Endodermal cell (in vitro differentiated cells): ENCODE measurements around the gene RXFP4. TPM values are rescaled to one million over a fixed set of nuclear protein-coding genes. Genes with fewer than 3 reads are reported as not detected.
"Not testable (repeated sequence)": the region's sequence is repeated elsewhere in the genome, so short reads cannot be mapped to it uniquely, and the experiment has no call there.

Source experiments
- DNase-seq: peaks from one replicate; pipeline ENCODE4 v3.0.0-alpha.2; 2017
- H3K27ac ChIP-seq: 2 replicates; pipeline ENCODE4 v1.5.1; 2013; ENCODE audit warnings: mild to moderate bottlenecking, low read depth, low read length, moderate library complexity
- H3K27me3 ChIP-seq: 2 replicates; pipeline ENCODE4 v1.6.1; 2013; ENCODE audit warnings: mild to moderate bottlenecking, low read length, moderate library complexity; ENCODE audit not compliant: insufficient read depth, control insufficient read depth, poor library complexity, severe bottlenecking
- H3K36me3 ChIP-seq: 2 replicates; pipeline ENCODE4 v1.7.0; 2013; ENCODE audit warnings: mild to moderate bottlenecking, low read length, moderate library complexity; ENCODE audit not compliant: control insufficient read depth, insufficient read depth
- H3K4me1 ChIP-seq: one replicate; pipeline ENCODE4 v1.7.0; 2013; ENCODE audit warnings: low read length; ENCODE audit not compliant: control insufficient read depth, insufficient read depth
- H3K4me3 ChIP-seq: 2 replicates; pipeline ENCODE4 v1.5.1; 2013; ENCODE audit warnings: mild to moderate bottlenecking, low read length, moderate library complexity
- H3K9ac ChIP-seq: 2 replicates; pipeline ENCODE4 v1.6.1; 2013; ENCODE audit warnings: mild to moderate bottlenecking, low read length, moderate library complexity; ENCODE audit not compliant: poor library complexity, severe bottlenecking; ENCODE audit errors: extremely low read depth
- H3K9me3 ChIP-seq: 2 replicates; pipeline ENCODE4 v1.6.1; 2013; ENCODE audit warnings: mild to moderate bottlenecking, low read length, moderate library complexity; ENCODE audit not compliant: control insufficient read depth
- H3K27ac Mint-ChIP-seq: 2 replicates; pipeline ENCODE4 v1.8.0; 2020; ENCODE audit warnings: mixed read lengths
- H3K27me3 Mint-ChIP-seq: 2 replicates; pipeline ENCODE4 v1.8.0; 2021; ENCODE audit warnings: mild to moderate bottlenecking, mixed read lengths; ENCODE audit not compliant: insufficient read depth
- H3K36me3 Mint-ChIP-seq: 2 replicates; pipeline ENCODE4 v1.8.0; 2020; ENCODE audit warnings: low read depth, mixed read lengths
- H3K4me1 Mint-ChIP-seq: 2 replicates; pipeline ENCODE4 v1.8.0; 2020; ENCODE audit warnings: mixed read lengths
- H3K4me3 Mint-ChIP-seq: 2 replicates; pipeline ENCODE4 v1.8.0; 2020; ENCODE audit warnings: mild to moderate bottlenecking, moderate library complexity, mixed read lengths
- H3K9me3 Mint-ChIP-seq: 2 replicates; pipeline ENCODE4 v1.8.0; 2020; ENCODE audit warnings: mild to moderate bottlenecking, mixed read lengths
- WGBS, 2 experiments: methylation state at CpG; one replicate each; pipeline versions ENCODE4 v1.1.5 to v1.1.7; 2013; ENCODE audit warnings: missing lambda C conversion rate in 2 of 2, mixed read lengths in 1 of 2; ENCODE audit not compliant: insufficient coverage in 1 of 2, insufficient read length in 1 of 2; 5-methylcytosine and 5-hydroxymethylcytosine counted together
- total RNA-seq, 2 donors: library from RNA; stranded (reverse); fragmentation: NEBNext Ultra II Directional in 1 of 2; extraction: Animal tissue kit (Norgen Biotek cat#: 25700) in 1 of 2; gene quantifications; 2 replicates in 1 of 2; 3 replicates in 1 of 2; pipeline ENCODE4 v1.2.1, GENCODE V29; 2021
- TF ChIP-seq, protein P1 (sequence below): fragments of 200-600 bp; sonication (generic); conservative IDR thresholded peaks from 2 replicates; pipeline ENCODE4 v1.5.0; 2021; ENCODE audit warnings: antibody characterized with exemption, mild to moderate bottlenecking

RXFP4 gene
- total RNA-seq, 2 donors from 2014 or later = not detected

- WGBS, 2 experiments = 96 to 98% methylated on average over 3 of the region's 3 CpGs
- Histone ChIP-seq H3K9me3 (no peaks in the 10 kb centered on the region), H3K4me1 (no peaks in the 10 kb centered on the region), H3K27ac (no peak overlapping the region), H3K9ac (no peak overlapping the region), H3K36me3 (peaks cover 97% of the 10 kb centered on the region), H3K27me3 (no peaks in the 10 kb centered on the region), H3K4me3 (no peak overlapping the region)
- Mint-ChIP-seq H3K9me3 (no peaks in the 10 kb centered on the region), H3K4me1 (no peaks in the 10 kb centered on the region), H3K27ac (no peak overlapping the region), H3K27me3 (no peaks in the 10 kb centered on the region), H3K4me3 (no peak overlapping the region), H3K36me3 (peaks cover 85% of the 10 kb centered on the region)
- TF ChIP-seq, protein P1, sequence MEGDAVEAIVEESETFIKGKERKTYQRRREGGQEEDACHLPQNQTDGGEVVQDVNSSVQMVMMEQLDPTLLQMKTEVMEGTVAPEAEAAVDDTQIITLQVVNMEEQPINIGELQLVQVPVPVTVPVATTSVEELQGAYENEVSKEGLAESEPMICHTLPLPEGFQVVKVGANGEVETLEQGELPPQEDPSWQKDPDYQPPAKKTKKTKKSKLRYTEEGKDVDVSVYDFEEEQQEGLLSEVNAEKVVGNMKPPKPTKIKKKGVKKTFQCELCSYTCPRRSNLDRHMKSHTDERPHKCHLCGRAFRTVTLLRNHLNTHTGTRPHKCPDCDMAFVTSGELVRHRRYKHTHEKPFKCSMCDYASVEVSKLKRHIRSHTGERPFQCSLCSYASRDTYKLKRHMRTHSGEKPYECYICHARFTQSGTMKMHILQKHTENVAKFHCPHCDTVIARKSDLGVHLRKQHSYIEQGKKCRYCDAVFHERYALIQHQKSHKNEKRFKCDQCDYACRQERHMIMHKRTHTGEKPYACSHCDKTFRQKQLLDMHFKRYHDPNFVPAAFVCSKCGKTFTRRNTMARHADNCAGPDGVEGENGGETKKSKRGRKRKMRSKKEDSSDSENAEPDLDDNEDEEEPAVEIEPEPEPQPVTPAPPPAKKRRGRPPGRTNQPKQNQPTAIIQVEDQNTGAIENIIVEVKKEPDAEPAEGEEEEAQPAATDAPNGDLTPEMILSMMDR = no peak
- DNase-seq = no peak
Measured at GRCh38 chr1:155920717-155921116, 20.7 kb upstream of the RXFP4 start.

- peak overlapping the region; percentile 37 for H3K27ac Mint-ChIP-seq
- Histone ChIP-seq H3K9me3 (no peaks in the 10 kb centered on the region), H3K4me1 (peaks cover 2% of the 10 kb centered on the region), H3K9ac (no peak overlapping the region), H3K4me3 (no peak overlapping the region), H3K36me3 (peaks cover 97% of the 10 kb centered on the region), H3K27ac (no peak overlapping the region), H3K27me3 (no peaks in the 10 kb centered on the region)
- no peaks in the 10 kb centered on the region for H3K27me3 Mint-ChIP-seq
- peaks cover 85% of the 10 kb centered on the region for H3K36me3 Mint-ChIP-seq
- DNase-seq = no peak
- H3K9me3 Mint-ChIP-seq = no peaks in the 10 kb centered on the region
- TF ChIP-seq, protein P1 = no peak
- H3K4me3 Mint-ChIP-seq = no peak overlapping the region
- WGBS, 2 experiments = 94 to 100% methylated on average over 2 of the region's 2 CpGs
- H3K4me1 Mint-ChIP-seq = peaks cover under 1% of the 10 kb centered on the region
Measured at GRCh38 chr1:155925506-155925905, 15.9 kb upstream of the RXFP4 start.

DNA sequence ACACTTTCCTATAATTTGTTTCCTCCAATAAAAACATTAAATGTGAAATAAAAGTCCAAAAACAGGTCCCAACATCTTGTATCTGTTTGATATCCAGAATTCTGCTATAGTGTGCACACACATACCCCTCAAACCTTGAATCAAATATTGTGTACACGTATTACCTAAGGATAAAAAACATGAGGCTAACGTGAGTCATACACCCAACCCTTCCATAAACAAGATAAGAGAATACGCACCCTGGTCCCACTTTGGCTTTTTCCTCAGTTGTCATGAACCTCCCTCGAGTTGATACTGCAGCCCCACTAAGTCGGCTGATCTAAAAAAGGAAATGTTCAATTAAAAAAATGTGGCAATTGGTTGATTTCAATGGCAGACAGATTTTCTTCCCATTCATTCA lies 12.4 kb upstream of the RXFP4 start:
- Histone ChIP-seq H3K36me3 (peaks cover 93% of the 10 kb centered on the region), H3K9ac (no peak overlapping the region), H3K9me3 (no peaks in the 10 kb centered on the region), H3K4me3 (no peak overlapping the region), H3K27me3 (no peaks in the 10 kb centered on the region), H3K27ac (no peak overlapping the region), H3K4me1 (peaks cover 2% of the 10 kb centered on the region)
- H3K27ac Mint-ChIP-seq = no peak overlapping the region
- TF ChIP-seq, protein P1 = no peak
- H3K4me1 Mint-ChIP-seq = peaks cover 18% of the 10 kb centered on the region
- H3K36me3 Mint-ChIP-seq = peaks cover 75% of the 10 kb centered on the region
- no peak for DNase-seq
- no peak overlapping the region for H3K4me3 Mint-ChIP-seq
- no peaks in the 10 kb centered on the region for H3K9me3 Mint-ChIP-seq
- no peaks in the 10 kb centered on the region for H3K27me3 Mint-ChIP-seq
- 98 to 100% methylated on average over 3 to 5 of the region's 5 CpGs for WGBS, 2 experiments

DNA sequence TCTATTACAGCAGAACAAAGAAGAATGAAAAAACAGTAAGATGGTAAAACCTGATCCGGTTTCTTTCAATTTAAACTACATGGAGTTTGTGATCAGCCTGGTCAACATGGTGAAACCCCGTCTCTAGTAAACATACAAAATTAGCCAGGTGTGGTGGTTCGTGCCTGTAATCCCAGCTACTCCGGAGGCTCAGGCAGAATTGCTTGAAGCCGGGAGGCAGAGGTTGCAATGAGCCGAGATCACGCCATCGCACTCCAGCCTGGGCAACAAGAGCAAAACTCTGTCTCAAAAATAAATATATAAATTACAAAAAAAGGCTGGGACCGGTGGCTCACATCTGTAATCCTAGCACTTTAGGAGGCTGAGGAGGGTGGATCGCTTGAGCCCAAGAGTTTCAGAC lies 10.7 kb upstream of the RXFP4 start:
- H3K36me3 Mint-ChIP-seq = peaks cover 64% of the 10 kb centered on the region
- Histone ChIP-seq H3K36me3 (peaks cover 78% of the 10 kb centered on the region), H3K4me3 (peak overlapping the region; percentile 100)
- whole genome bisulfite sequencing, 2 experiments = 94 to 99% methylated on average over 5 to 10 of the region's 10 CpGs
- H3K27ac ChIP-seq, H3K4me3 Mint-ChIP-seq, H3K9me3 Mint-ChIP-seq, H3K9me3 ChIP-seq, H3K27me3 ChIP-seq, H3K4me1 ChIP-seq, H3K9ac ChIP-seq, H3K27me3 Mint-ChIP-seq, DNase-seq: not testable (repeated sequence)
- H3K4me1 Mint-ChIP-seq = peaks cover 18% of the 10 kb centered on the region
- peak overlapping the region; percentile 64 for H3K27ac Mint-ChIP-seq
